CD4-positive, alpha-beta T cell treated with Interleukin-12 subunit alpha and Interleukin-12 subunit beta, for 1 hour (primary cell): ENCODE results near the gene PDPR.
"Not testable (repeated sequence)": the region's sequence is repeated elsewhere in the genome, so short reads cannot be mapped to it uniquely, and the experiment has no call there.

Experiments used
- DNase-seq: peaks from one replicate; pipeline ENCODE4 v3.0.0-alpha.2; 2020

Gene PDPR

GRCh38 chr16:70163596-70163995 lies 49.5 kb downstream of the PDPR start:
- no peak for DNase-seq

DNA sequence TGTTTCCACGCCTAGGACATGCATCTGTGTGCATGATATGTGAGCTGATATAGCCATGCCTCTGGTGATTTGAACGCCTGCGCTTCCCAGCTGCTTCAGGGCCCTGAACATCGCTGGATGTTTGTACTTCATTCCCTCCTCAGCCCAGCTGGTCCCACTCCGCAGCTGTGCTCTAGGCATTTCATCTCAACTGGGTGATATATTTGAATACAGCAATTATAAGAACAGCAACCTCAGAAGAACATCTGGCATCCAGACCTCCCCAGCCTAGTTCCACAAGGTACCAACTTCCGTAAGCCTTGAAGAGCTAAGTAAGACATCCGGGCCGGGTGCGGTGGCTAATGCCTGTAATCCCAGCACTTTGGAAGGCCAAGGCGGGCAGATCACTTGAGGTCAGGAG lies 52.6 kb downstream of the PDPR start:
- DNase-seq, result not testable (repeated sequence)

GRCh38 chr16:70173212-70173837 lies 59.2 kb downstream of the PDPR start, which contains the start of gene CLEC18C:
TSS of gene CLEC18C (plus strand) at chr16:70173787. CDS start at chr16:70174279, 492 bp downstream.
- DNase-seq, result not testable (repeated sequence)

DNA sequence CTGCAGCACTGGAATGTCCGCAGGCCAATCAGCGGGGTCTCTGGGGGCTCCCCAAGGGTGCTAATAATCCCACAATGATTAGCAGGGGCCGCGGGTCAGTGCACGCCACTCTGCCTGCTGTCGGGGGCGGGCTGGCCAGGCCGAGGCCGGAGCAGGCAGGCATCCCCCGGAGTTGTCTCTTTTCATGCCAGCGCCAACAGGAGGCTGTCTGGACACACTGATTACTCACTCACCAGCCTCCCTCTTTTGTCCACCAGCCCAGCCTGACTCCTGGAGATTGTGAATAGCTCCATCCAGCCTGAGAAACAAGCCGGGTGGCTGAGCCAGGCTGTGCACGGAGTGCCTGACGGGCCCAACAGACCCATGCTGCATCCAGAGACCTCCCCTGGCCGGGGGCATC lies 59.8 kb downstream of the PDPR start:
- not testable (repeated sequence) for DNase-seq

GRCh38 chr16:70174387-70174932 lies 60.3 kb downstream of the PDPR start:
- DNase-seq, result not testable (repeated sequence)

- not testable (repeated sequence) for DNase-seq
Observed at GRCh38 chr16:70187858-70188607, 73.9 kb downstream of the PDPR start.

GRCh38 chr16:70188608-70188915 lies 74.4 kb downstream of the PDPR start:
- not testable (repeated sequence) for DNase-seq

DNA sequence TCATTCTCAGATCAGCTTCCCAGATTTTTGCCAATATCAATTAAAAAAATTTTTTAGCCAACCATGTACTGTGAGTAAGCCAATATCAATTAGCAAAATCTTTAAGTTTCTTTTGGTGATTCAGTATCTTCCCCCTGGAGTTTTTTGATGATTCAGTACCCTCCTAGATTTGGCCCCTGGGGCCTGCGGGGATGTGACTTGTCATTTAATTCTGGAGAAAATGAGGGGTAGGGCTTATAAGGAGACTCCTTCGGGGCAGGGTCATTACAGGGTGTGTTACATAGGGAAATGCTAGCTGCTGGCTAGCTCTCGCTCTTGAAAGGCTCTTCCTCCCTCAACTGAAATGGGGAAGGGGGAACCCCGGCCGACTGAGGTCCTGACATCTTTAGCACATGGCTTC lies 76.4 kb downstream of the PDPR start:
- not testable (repeated sequence) for DNase-seq

GRCh38 chr16:70196683-70197300 lies 82.7 kb downstream of the PDPR start:
- not testable (repeated sequence) for DNase-seq

DNA sequence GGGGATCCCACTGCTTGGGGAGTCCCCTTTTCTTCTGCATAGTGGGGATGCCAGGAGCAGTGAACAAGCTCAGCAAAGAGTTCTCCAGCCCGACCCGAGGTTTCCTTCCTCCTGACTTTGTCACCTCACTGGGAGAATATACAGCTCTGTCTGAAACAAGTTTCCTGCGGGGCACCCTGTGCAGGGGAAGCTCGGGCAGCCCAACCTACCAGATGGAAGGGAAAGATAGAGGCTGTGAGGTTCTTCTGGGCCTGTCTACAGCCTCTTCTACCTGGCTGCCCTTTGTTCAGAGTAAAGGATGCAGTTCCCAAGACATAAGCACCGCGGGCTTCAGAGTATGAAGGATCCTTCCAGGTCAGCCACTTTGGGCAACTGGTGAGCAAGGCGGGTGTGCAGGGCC lies 83.5 kb downstream of the PDPR start:
- not testable (repeated sequence) for DNase-seq

DNA sequence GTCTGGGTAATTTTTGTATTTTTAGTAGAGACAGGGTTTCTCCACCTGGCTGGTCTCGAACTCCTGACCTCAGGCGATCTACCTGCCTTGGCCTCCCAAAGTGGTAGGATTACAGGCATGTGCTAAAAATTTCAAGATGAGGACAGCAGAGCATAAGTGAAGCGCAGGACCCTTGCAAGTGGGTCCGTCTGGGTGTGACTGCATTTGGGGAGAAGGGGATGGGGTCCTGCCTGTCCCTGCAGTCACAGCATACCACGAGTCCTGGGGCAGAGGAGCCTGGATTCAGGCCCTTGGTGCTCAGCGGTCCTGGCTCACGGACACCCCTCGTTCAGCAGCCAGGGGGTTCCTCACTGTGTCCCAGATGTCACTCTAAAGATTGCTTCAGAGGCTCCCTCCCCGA lies 84.1 kb downstream of the PDPR start:
- DNase-seq, result not testable (repeated sequence)

DNA sequence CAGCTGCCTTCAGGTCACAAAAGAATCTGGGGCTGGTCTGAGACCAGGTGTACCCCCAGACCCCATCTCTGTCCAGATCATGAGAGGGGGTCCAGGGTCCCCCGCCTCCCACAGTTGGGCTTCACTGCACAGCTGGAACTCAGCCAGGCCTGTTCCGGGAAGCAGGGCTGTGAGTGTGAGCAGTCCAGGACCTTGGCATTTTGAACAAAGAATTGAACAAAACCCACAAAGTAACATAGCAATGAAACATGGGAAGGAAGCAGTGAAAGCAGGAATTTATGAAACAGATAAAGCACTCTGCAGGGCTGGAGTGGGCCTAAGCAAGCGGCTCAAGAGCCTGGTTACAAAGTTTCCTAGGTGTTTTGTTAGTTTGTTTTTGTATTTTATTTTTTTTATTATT lies 84.5 kb downstream of the PDPR start:
- not testable (repeated sequence) for DNase-seq

DNA sequence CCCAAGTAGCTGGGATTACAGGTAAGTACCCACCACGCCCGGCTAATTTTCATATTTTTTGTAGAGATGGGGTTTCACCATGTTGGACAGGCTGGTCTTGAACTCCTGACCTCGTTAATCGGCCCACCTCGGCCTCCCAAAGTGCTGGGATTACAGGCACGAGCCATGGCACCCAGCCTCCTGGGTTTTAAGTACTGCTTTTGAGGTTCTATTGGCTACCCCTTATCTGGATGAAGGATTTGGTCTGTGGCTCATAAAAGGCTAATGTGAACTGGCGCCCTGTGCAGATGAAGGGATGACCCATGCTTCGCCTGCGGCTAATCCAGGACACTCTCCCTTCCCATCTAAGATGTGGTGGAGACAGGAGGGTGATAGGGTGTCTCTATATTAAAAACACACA lies 85.0 kb downstream of the PDPR start:
- not testable (repeated sequence) for DNase-seq

- DNase-seq, result not testable (repeated sequence)
Observed at GRCh38 chr16:70200063-70200462, 85.9 kb downstream of the PDPR start.

- DNase-seq, result not testable (repeated sequence)
Observed at GRCh38 chr16:70203508-70203907, 89.4 kb downstream of the PDPR start.

DNA sequence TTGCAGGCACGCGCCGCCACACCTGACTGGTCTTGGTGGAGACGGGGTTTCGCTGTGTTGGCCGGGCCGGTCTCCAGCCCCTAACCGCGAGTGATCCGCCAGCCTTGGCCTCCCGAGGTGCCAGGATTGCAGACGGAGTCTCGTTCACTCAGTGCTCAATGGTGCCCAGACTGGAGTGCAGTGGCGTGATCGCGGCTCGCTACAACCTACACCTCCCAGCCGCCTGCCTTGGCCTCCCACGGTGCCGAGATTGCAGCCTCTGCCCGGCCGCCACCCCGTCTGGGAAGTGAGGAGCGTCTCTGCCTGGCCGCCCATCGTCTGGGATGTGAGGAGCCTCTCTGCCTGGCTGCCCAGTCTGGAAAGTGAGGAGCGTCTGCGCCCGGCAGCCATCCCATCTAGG lies 89.9 kb downstream of the PDPR start:
- not testable (repeated sequence) for DNase-seq

GRCh38 chr16:70204668-70205405 lies 90.7 kb downstream of the PDPR start:
- not testable (repeated sequence) for DNase-seq

DNA sequence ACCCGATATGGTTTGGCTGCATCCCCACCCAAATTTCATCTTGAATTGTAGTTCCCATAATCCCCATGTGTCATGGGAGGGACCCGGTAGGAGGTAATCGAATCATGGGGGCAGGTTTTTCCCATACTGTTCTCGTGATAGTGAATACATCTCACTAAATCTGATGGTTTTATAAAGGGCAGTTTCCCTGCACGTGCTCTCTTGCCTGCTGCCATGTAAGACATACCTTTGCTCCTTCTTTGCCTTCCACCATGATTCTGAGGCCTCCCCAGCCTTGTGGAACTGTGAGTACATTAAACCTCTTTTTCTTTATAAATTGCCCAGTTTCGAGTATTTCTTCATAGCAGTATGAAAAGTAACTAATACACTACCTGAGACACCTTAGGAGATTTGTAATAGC lies 92.2 kb downstream of the PDPR start:
- DNase-seq, result not testable (repeated sequence)
